ENCODE results near the gene FASN. TPM values are rescaled to one million over a fixed set of nuclear protein-coding genes. Genes with fewer than 3 reads are reported as not detected.

FASN gene
- total RNA-seq, 1 experiment from 2014 or later = 433 TPM

DNA sequence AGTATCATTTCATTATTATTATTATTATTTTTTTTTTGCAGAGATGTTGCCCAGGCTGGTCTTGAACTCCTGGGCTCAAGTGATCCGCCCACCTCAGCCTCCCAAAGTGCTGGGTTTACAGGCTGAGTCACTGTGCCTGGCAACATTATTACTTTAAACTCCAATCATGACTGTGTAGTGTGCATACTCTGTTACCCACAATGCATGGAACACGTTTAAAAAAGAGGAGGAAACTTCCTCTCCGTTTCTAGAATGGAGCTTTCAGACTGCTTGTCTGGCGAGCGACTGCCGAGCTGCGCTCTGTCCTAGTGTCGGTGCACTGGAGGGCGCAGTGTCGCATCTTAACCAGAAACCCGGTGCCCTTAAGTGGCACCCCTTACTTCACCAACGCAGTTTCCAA, 22.1 kb upstream of the FASN start:
- no peaks in the 10 kb centered on the region for H3K79me2 ChIP-seq (ENCODE audit: insufficient read depth, low read length)
- H2BK15ac ChIP-seq (ENCODE audit: low read depth, low read length) = no peak overlapping the region
- H4K91ac ChIP-seq (ENCODE audit: insufficient read length, low read depth, low read length) = no peak overlapping the region
- no peak overlapping the region for H3T11ph ChIP-seq (ENCODE audit: low read length)
- H3K56ac ChIP-seq (ENCODE audit: insufficient read length, low read depth, low read length) = no peak overlapping the region
- no peak overlapping the region for H3K4me3 Mint-ChIP-seq
- no peak overlapping the region; a peak in 1 of 7 replicates for H3K27ac Mint-ChIP-seq
- H2BK120ac ChIP-seq (ENCODE audit: low read depth, low read length, poor library complexity, severe bottlenecking) = no peak overlapping the region
- no peak overlapping the region for H3K4ac ChIP-seq (ENCODE audit: low read depth, low read length)
- H3K4me2 ChIP-seq (ENCODE audit: insufficient read depth, insufficient read length, low read length) = no peak overlapping the region
- peaks cover 43% of the 10 kb centered on the region for H3K27me3 Mint-ChIP-seq (ENCODE audit: low read depth)
- H2BK20ac ChIP-seq (ENCODE audit: low read depth, low read length, poor library complexity, severe bottlenecking) = no peak overlapping the region
- no peak overlapping the region for H3K14ac ChIP-seq (ENCODE audit: insufficient read depth, low read length)
- no peak overlapping the region for H4K5ac ChIP-seq (ENCODE audit: insufficient read length, low read depth, low read length)
- H3K4me1 ChIP-seq (ENCODE audit: insufficient read depth, low read length) = no peaks in the 10 kb centered on the region
- no peaks in the 10 kb centered on the region for H3K23me2 ChIP-seq (ENCODE audit: insufficient read length, low read depth, low read length, poor library complexity, severe bottlenecking)
- H3K18ac ChIP-seq (ENCODE audit: insufficient read length, low read depth, low read length) = no peak overlapping the region
- no peak overlapping the region for H3K23ac ChIP-seq (ENCODE audit: insufficient read length, low read depth, low read length)
- H3K36me3 Mint-ChIP-seq (ENCODE audit: insufficient read depth in 1 of 3, low read depth in 3 of 3) = no peaks in the 10 kb centered on the region; a peak in 1 of 7 replicates
- no peaks in the 10 kb centered on the region for H3K27me3 ChIP-seq (ENCODE audit: insufficient read depth, low read length)
- TF ChIP-seq, protein P1, sequence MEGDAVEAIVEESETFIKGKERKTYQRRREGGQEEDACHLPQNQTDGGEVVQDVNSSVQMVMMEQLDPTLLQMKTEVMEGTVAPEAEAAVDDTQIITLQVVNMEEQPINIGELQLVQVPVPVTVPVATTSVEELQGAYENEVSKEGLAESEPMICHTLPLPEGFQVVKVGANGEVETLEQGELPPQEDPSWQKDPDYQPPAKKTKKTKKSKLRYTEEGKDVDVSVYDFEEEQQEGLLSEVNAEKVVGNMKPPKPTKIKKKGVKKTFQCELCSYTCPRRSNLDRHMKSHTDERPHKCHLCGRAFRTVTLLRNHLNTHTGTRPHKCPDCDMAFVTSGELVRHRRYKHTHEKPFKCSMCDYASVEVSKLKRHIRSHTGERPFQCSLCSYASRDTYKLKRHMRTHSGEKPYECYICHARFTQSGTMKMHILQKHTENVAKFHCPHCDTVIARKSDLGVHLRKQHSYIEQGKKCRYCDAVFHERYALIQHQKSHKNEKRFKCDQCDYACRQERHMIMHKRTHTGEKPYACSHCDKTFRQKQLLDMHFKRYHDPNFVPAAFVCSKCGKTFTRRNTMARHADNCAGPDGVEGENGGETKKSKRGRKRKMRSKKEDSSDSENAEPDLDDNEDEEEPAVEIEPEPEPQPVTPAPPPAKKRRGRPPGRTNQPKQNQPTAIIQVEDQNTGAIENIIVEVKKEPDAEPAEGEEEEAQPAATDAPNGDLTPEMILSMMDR (conservative IDR thresholded peaks at IDR 0.05) = no peak
- no peak overlapping the region for H3K27ac ChIP-seq (ENCODE audit: insufficient read length, low read depth, low read length)
- H3K4me1 Mint-ChIP-seq = peaks cover 16 to 35% of the 10 kb centered on the region in 2 experiments
- H3K79me1 ChIP-seq (ENCODE audit: insufficient read depth, low read depth, low read length, poor library complexity, severe bottlenecking) = no peaks in the 10 kb centered on the region
- H2BK5ac ChIP-seq (ENCODE audit: insufficient read length, low read length) = no peak overlapping the region
- no peak overlapping the region for H3K9ac ChIP-seq (ENCODE audit: extremely low read depth, insufficient read length, low read length)
- H2AFZ ChIP-seq (ENCODE audit: low read length) = no peak overlapping the region
- H4K8ac ChIP-seq (replicated peaks; ENCODE audit: insufficient read length, low read depth, low read length) = no peak overlapping the region
- DNase-seq = no peak
- no peak overlapping the region for H2AK5ac ChIP-seq (ENCODE audit: insufficient read length, low read length)
- H2BK12ac ChIP-seq (ENCODE audit: insufficient read length, low read depth, low read length) = no peak overlapping the region
- H4K20me1 ChIP-seq (ENCODE audit: control insufficient read depth, insufficient read depth, insufficient read length) = no peaks in the 10 kb centered on the region
- no CpG with 5 or more reads among the region's 12 CpGs for WGBS (ENCODE audit: extremely low coverage, insufficient read length, low lambda C conversion rate)
- H3K9me3 ChIP-seq (ENCODE audit: control insufficient read depth, low read depth, low read length) = no peaks in the 10 kb centered on the region
- no peaks in the 10 kb centered on the region for H3K9me3 Mint-ChIP-seq

Measured in H9 (cell line).